HepG2 (cell line): Measurements from ENCODE around the gene CCT3. TPM values are rescaled to one million over a fixed set of nuclear protein-coding genes. Genes with fewer than 3 reads are reported as not detected.

Source experiments
- ATF2 ChIP-seq: sonication (generic); formaldehyde crosslinking; IDR thresholded peaks from 2 replicates; pipeline ENCODE4 v1.4.0; 2020; ENCODE audit warnings: missing genetic modification reagents
- CEBPB ChIP-seq: IDR thresholded peaks from 2 replicates; pipeline ENCODE4 v1.6.1; 2011; ENCODE audit warnings: low read depth, low read length, improper control_type of control experiment, borderline replicate concordance
- ELF4 ChIP-seq: sonication (generic); formaldehyde crosslinking; IDR thresholded peaks from 2 replicates; pipeline ENCODE4 v1.5.0; 2020; ENCODE audit warnings: missing genetic modification reagents, mild to moderate bottlenecking, moderate library complexity, borderline replicate concordance
- GMEB2 ChIP-seq: IDR thresholded peaks from 2 replicates; pipeline ENCODE4 v1.6.1; 2016; ENCODE audit warnings: missing biosample characterization, missing genetic modification reagents, low read depth
- KLF15 ChIP-seq: sonication (generic); formaldehyde crosslinking; IDR thresholded peaks from 2 replicates; pipeline ENCODE4 v1.8.1; 2023; ENCODE audit warnings: borderline replicate concordance, mild to moderate bottlenecking, inconsistent platforms, missing genetic modification reagents, mixed read lengths
- MYNN ChIP-seq: sonication (generic); formaldehyde crosslinking; IDR thresholded peaks from 2 replicates; pipeline ENCODE4 v1.4.0; 2020; ENCODE audit warnings: mild to moderate bottlenecking, low read depth, missing genetic modification reagents
- SMC3 ChIP-seq: IDR thresholded peaks from 2 replicates; pipeline ENCODE4 v1.6.1; 2011; ENCODE audit warnings: low read length, improper control_type of control experiment
- SPEN ChIP-seq: sonication (generic); formaldehyde crosslinking; IDR thresholded peaks from 2 replicates; pipeline ENCODE4 v1.5.1; 2020; ENCODE audit warnings: low read depth, mild to moderate bottlenecking, missing genetic modification reagents
- TAF15 ChIP-seq: fragments of 200-400 bp; formaldehyde crosslinking; IDR thresholded peaks from one replicate; pipeline ENCODE4 v1.6.1; 2018; ENCODE audit warnings: mild to moderate bottlenecking, low read depth, low read length; ENCODE audit not compliant: poor library complexity, severe bottlenecking
- ZBTB26 ChIP-seq: IDR thresholded peaks from 2 replicates; pipeline ENCODE4 v1.6.1; 2016; ENCODE audit warnings: missing compliant biosample characterization, missing genetic modification reagents, borderline replicate concordance
- ZGPAT ChIP-seq: IDR thresholded peaks from 2 replicates; pipeline ENCODE4 v1.6.1; 2016; ENCODE audit warnings: mild to moderate bottlenecking
- ZNF232 ChIP-seq: sonication (generic); formaldehyde crosslinking; IDR thresholded peaks from 2 replicates; pipeline ENCODE4 v1.4.0; 2020; ENCODE audit warnings: missing genetic modification reagents, borderline replicate concordance
- ZNF251 ChIP-seq: sonication (generic); formaldehyde crosslinking; IDR thresholded peaks from 2 replicates; pipeline ENCODE4 v1.9.0; 2021; ENCODE audit warnings: mild to moderate bottlenecking, missing genetic modification reagents
- ZNF276 ChIP-seq: sonication (generic); formaldehyde crosslinking; IDR thresholded peaks from 2 replicates; pipeline ENCODE4 v1.4.0; 2020; ENCODE audit warnings: mild to moderate bottlenecking, low read depth, missing genetic modification reagents
- ZNF513 ChIP-seq: sonication (generic); formaldehyde crosslinking; conservative IDR thresholded peaks from 2 replicates; pipeline ENCODE4 v1.5.0; 2020; ENCODE audit warnings: missing genetic modification reagents
- ZNF570 ChIP-seq: sonication (generic); formaldehyde crosslinking; IDR thresholded peaks from 2 replicates; pipeline ENCODE4 v1.4.0; 2020; ENCODE audit warnings: mild to moderate bottlenecking, missing genetic modification reagents, borderline replicate concordance
- ZNF619 ChIP-seq: sonication (generic); formaldehyde crosslinking; IDR thresholded peaks from 2 replicates; pipeline ENCODE4 v1.4.0; 2020; ENCODE audit warnings: mild to moderate bottlenecking, missing genetic modification reagents
- ZNF7 ChIP-seq: IDR thresholded peaks from 2 replicates; pipeline ENCODE4 v1.6.1; 2016; ENCODE audit warnings: missing biosample characterization, missing genetic modification reagents
- ZNF780A ChIP-seq: sonication (generic); formaldehyde crosslinking; IDR thresholded peaks from 2 replicates; pipeline ENCODE4 v1.8.0; 2022; ENCODE audit warnings: mild to moderate bottlenecking, missing genetic modification reagents, moderate library complexity
- polyA plus RNA-seq, 8 experiments: library from polyadenylated mRNA; depleted of rRNA in 3 of 8; stranded (reverse) in 7 of 8; unstranded in 1 of 8; fragments of >200 nt; fragmentation: Illumina TruSeq in 4 of 8; extraction: Trizol in 4 of 8; gene quantifications; 2 replicates each; pipeline versions ENCODE4 v1.2.1 to v1.2.3, GENCODE V29; 2011 to 2016; ENCODE audit warnings: low read depth in 4 of 8, missing spikeins in 1 of 8, mixed read lengths in 1 of 8; ENCODE audit not compliant: insufficient read depth in 1 of 8
- total RNA-seq, 5 experiments: library from RNA; depleted of rRNA; stranded (reverse); fragments of >200 nt; fragmentation: Illumina TruSeq; extraction: Trizol; gene quantifications; 2 replicates each; pipeline ENCODE4 v1.2.3, GENCODE V29; 2016; ENCODE audit warnings: low read depth in 1 of 5

CCT3 gene
- total and polyA plus RNA-seq, 2 of the 13 experiments (the other 11 are each of a cell fraction or from before 2014, with no cell fraction given), result 319 to 615 TPM

- TF ChIP-seq ZBTB26 (CRISPR knock-in tag), result peak; percentile 96
- 0 out of 2 replicates have a peak, but pooled peaks have one; percentile 50 for TF ChIP-seq ZNF276
- TF ChIP-seq KLF15 (CRISPR knock-in tag), result no peak
- no peak for TF ChIP-seq ZNF570 (CRISPR knock-in tag)
- peak; percentile 35; the same call in 1 of the 2 replicates for TF ChIP-seq CEBPB
- TF ChIP-seq ZNF232 (CRISPR knock-in tag), result peak; percentile 18; the same call in 1 of the 2 replicates
- no peak for TF ChIP-seq ZNF619 (CRISPR knock-in tag)
- no peak for TF ChIP-seq ZNF7
- no peak for TF ChIP-seq SMC3
- peak; percentile 65 for TF ChIP-seq ZGPAT (CRISPR knock-in tag)
- no peak; the same call in 1 of the 2 replicates for TF ChIP-seq ELF4
- TF ChIP-seq ZNF251, result no peak
- TF ChIP-seq GMEB2 (CRISPR knock-in tag), result peak; percentile 84
- TF ChIP-seq MYNN (CRISPR knock-in tag), result no peak
- TF ChIP-seq ATF2 (CRISPR knock-in tag), result no peak
- no peak for TF ChIP-seq ZNF780A (CRISPR knock-in tag)
- TF ChIP-seq SPEN (CRISPR knock-in tag), result peak; percentile 83
- TF ChIP-seq ZNF513 (CRISPR knock-in tag), result no peak
- no peak for TF ChIP-seq TAF15
These were observed at the start of gene CCT3, which contains the start of gene TSACC (continued) for GRCh38 chr1:156338180-156338976.
